GM23338 (cell line): ENCODE data around the gene CCDC102A. TPM values are rescaled to one million over a fixed set of nuclear protein-coding genes. Genes with fewer than 3 reads are reported as not detected.

Experiments used
- ATAC-seq: fragments of 200-7000 bp; cut with Tn5 transposase; 3 replicates; pipeline ENCODE4 v1.9.1; 2020
- DNase-seq: peaks from one replicate; pipeline ENCODE4 v3.0.0-alpha.2; 2015; ENCODE audit warnings: low spot score
- H2AFZ ChIP-seq: fragments of 200-600 bp; sonication (generic); 2 replicates; pipeline ENCODE4 v1.8.0; 2016; ENCODE audit warnings: antibody characterized with exemption, mild to moderate bottlenecking, moderate library complexity
- H3F3A ChIP-seq: fragments of 200-600 bp; sonication (generic); replicated peaks from 2 replicates; pipeline ENCODE4 v1.8.0; 2017; ENCODE audit warnings: antibody characterized with exemption, mixed run types, low read depth
- H3K27ac ChIP-seq: fragments of 200-600 bp; sonication (generic); 2 replicates; pipeline ENCODE4 v1.6.1; 2016; ENCODE audit warnings: low read depth
- H3K27me3 ChIP-seq: fragments of 200-600 bp; sonication (generic); 2 replicates; pipeline ENCODE4 v1.8.0; 2016; ENCODE audit warnings: mild to moderate bottlenecking, mixed run types, moderate library complexity; ENCODE audit not compliant: insufficient read depth
- H3K36me3 ChIP-seq: fragments of 200-600 bp; sonication (generic); 2 replicates; pipeline ENCODE4 v1.8.0; 2016; ENCODE audit warnings: mild to moderate bottlenecking; ENCODE audit not compliant: insufficient read depth
- H3K4me1 ChIP-seq: fragments of 200-600 bp; sonication (generic); 2 replicates; pipeline ENCODE4 v1.8.0; 2016; ENCODE audit warnings: mild to moderate bottlenecking, moderate library complexity; ENCODE audit not compliant: insufficient read depth
- H3K4me2 ChIP-seq: fragments of 200-600 bp; sonication (generic); 2 replicates; pipeline ENCODE4 v1.7.1; 2017; ENCODE audit warnings: mixed run types
- H3K4me3 ChIP-seq: fragments of 200-600 bp; sonication (generic); 2 replicates; pipeline ENCODE4 v1.6.1; 2016; ENCODE audit warnings: mixed run types
- H3K79me2 ChIP-seq: fragments of 200-600 bp; sonication (generic); replicated peaks from 2 replicates; pipeline ENCODE4 v1.8.0; 2017; ENCODE audit warnings: mild to moderate bottlenecking; ENCODE audit not compliant: insufficient read depth
- H3K9me2 ChIP-seq: fragments of 200-600 bp; sonication (generic); 2 replicates; pipeline ENCODE4 v1.8.0; 2017; ENCODE audit not compliant: insufficient read depth
- H4K20me1 ChIP-seq: fragments of 200-600 bp; sonication (generic); replicated peaks from 2 replicates; pipeline ENCODE4 v1.8.0; 2017; ENCODE audit warnings: mild to moderate bottlenecking; ENCODE audit not compliant: insufficient read depth
- H3K27ac Mint-ChIP-seq: 2 replicates; pipeline ENCODE4 v1.8.0; 2020; ENCODE audit warnings: inconsistent platforms, mild to moderate bottlenecking, moderate library complexity, mixed read lengths
- H3K27me3 Mint-ChIP-seq: 3 replicates; pipeline ENCODE4 v1.8.0; 2022; ENCODE audit warnings: low read depth, mild to moderate bottlenecking, moderate library complexity, mixed read lengths, inconsistent platforms; ENCODE audit not compliant: insufficient read depth, poor library complexity
- H3K36me3 Mint-ChIP-seq: 3 replicates; pipeline ENCODE4 v1.8.0; 2021; ENCODE audit warnings: low read depth, mild to moderate bottlenecking, inconsistent platforms, moderate library complexity, mixed read lengths
- H3K4me1 Mint-ChIP-seq: 3 replicates; pipeline ENCODE4 v1.8.0; 2020; ENCODE audit warnings: mild to moderate bottlenecking, inconsistent platforms, mixed read lengths
- H3K4me3 Mint-ChIP-seq: 3 replicates; pipeline ENCODE4 v1.8.0; 2021; ENCODE audit warnings: moderate library complexity, mild to moderate bottlenecking, inconsistent platforms, mixed read lengths
- H3K9me3 Mint-ChIP-seq: 3 replicates; pipeline ENCODE4 v1.8.0; 2020; ENCODE audit warnings: moderate library complexity, mild to moderate bottlenecking, inconsistent platforms, mixed read lengths
- CREB1 ChIP-seq: fragments of 250-450 bp; sonication (Bioruptor Pico); IDR thresholded peaks from 2 replicates; pipeline ENCODE4 v1.5.0; 2020; ENCODE audit warnings: low read depth, mild to moderate bottlenecking, moderate library complexity
- CTCF ChIP-seq, 2 experiments: fragments of 200-600 bp in 1 of 2; sonication (generic) in 1 of 2; conservative IDR thresholded peaks; 2 replicates each; pipeline versions ENCODE4 v1.5.1 to v1.6.1; 2016 to 2017; ENCODE audit warnings: antibody characterized with exemption in 2 of 2, low read depth in 2 of 2, mild to moderate bottlenecking in 2 of 2, moderate library complexity in 1 of 2
- ETS1 ChIP-seq: IDR thresholded peaks from 2 replicates; pipeline ENCODE4 v1.6.1; 2016; ENCODE audit warnings: antibody characterized with exemption
- EZH2 ChIP-seq: fragments of 200-600 bp; sonication (generic); IDR thresholded peaks from one replicate; pipeline ENCODE4 v1.8.0; 2017; ENCODE audit warnings: antibody characterized with exemption, mild to moderate bottlenecking, low read depth; ENCODE audit not compliant: unreplicated experiment
- JUNB ChIP-seq: IDR thresholded peaks from one replicate; pipeline ENCODE4 v1.6.1; 2016; ENCODE audit warnings: antibody characterized with exemption; ENCODE audit not compliant: unreplicated experiment
- NANOG ChIP-seq: IDR thresholded peaks from 2 replicates; pipeline ENCODE4 v1.6.1; 2016; ENCODE audit warnings: antibody characterized with exemption, borderline replicate concordance
- POLR2AphosphoS5 ChIP-seq: IDR thresholded peaks from 2 replicates; pipeline ENCODE4 v1.6.1; 2016; ENCODE audit warnings: antibody characterized with exemption, low read depth
- STAT1 ChIP-seq: IDR thresholded peaks from one replicate; pipeline ENCODE4 v1.6.1; 2016; ENCODE audit warnings: antibody characterized with exemption; ENCODE audit not compliant: unreplicated experiment
- ZNF114 ChIP-seq: fragments of 250-450 bp; sonication (Bioruptor Pico); IDR thresholded peaks from 2 replicates; pipeline ENCODE4 v1.5.0; 2020; ENCODE audit warnings: mild to moderate bottlenecking, moderate library complexity
- ZNF331 ChIP-seq: fragments of 250-450 bp; sonication (Bioruptor Pico); IDR thresholded peaks from 2 replicates; pipeline ENCODE4 v1.5.0; 2020; ENCODE audit warnings: low read depth, mild to moderate bottlenecking, moderate library complexity
- ZNF462 ChIP-seq: fragments of 250-450 bp; sonication (Bioruptor Pico); IDR thresholded peaks from 2 replicates; pipeline ENCODE4 v1.5.0; 2020; ENCODE audit warnings: mild to moderate bottlenecking, moderate library complexity
- polyA plus RNA-seq: library from polyadenylated mRNA; unstranded; fragments of >200 nt; fragmentation: Nextera tagmentation; extraction: Ambion mirVana; gene quantifications from 2 replicates; pipeline ENCODE4 v1.2.1, GENCODE V29; 2016
- total RNA-seq: library from RNA; depleted of rRNA; stranded (reverse); fragments of >200 nt; shearing (Covaris generic); gene quantifications from 2 replicates; pipeline ENCODE4 v1.2.3, GENCODE V29; 2014
- TF ChIP-seq, protein P1 (sequence below): IDR thresholded peaks from one replicate; pipeline ENCODE4 v1.6.1; 2018; ENCODE audit warnings: antibody characterized with exemption; ENCODE audit not compliant: unreplicated experiment

The CCDC102A gene
- total and polyA plus RNA-seq, 2 experiments from 2014 or later, result 2.0 to 5.2 TPM

GRCh38 chr16:57544124-57544653, 7.8 kb upstream of the CCDC102A start:
- Histone ChIP-seq H3K4me1 (no peaks in the 10 kb centered on the region), H3K27me3 (peaks cover 6% of the 10 kb centered on the region; the same call in 1 of the 2 replicates), H3F3A (no peaks in the 10 kb centered on the region), H2AFZ (no peak overlapping the region), H3K9me2 (no peaks in the 10 kb centered on the region), H3K4me3 (no peak overlapping the region), H3K4me2 (no peak overlapping the region), H3K36me3 (no peaks in the 10 kb centered on the region), H4K20me1 (no peaks in the 10 kb centered on the region; the same call in 1 of the 2 replicates), H3K79me2 (no peaks in the 10 kb centered on the region), H3K27ac (no peak overlapping the region)
- no peak overlapping the region for H3K27ac Mint-ChIP-seq
- H3K9me3 Mint-ChIP-seq, result no peaks in the 10 kb centered on the region
- DNase-seq (no peak), ATAC-seq (no peak)
- H3K4me3 Mint-ChIP-seq, result no peak overlapping the region
- no peaks in the 10 kb centered on the region for H3K36me3 Mint-ChIP-seq
- H3K4me1 Mint-ChIP-seq, result peaks cover 6% of the 10 kb centered on the region
- H3K27me3 Mint-ChIP-seq, result peaks cover 22% of the 10 kb centered on the region
- TF ChIP-seq CTCF (conservative IDR thresholded peaks at IDR 0.05; ENCODE audit: low read depth in 2 of 2) (no peak), JUNB (no peak), ZNF114 (CRISPR knock-in tag) (no peak), NANOG (no peak), ZNF331 (CRISPR knock-in tag) (no peak), CREB1 (CRISPR knock-in tag) (no peak), EZH2 (no peak), ZNF462 (no peak), STAT1 (no peak), POLR2AphosphoS5 (no peak), ETS1 (no peak)
- TF ChIP-seq, protein P1, sequence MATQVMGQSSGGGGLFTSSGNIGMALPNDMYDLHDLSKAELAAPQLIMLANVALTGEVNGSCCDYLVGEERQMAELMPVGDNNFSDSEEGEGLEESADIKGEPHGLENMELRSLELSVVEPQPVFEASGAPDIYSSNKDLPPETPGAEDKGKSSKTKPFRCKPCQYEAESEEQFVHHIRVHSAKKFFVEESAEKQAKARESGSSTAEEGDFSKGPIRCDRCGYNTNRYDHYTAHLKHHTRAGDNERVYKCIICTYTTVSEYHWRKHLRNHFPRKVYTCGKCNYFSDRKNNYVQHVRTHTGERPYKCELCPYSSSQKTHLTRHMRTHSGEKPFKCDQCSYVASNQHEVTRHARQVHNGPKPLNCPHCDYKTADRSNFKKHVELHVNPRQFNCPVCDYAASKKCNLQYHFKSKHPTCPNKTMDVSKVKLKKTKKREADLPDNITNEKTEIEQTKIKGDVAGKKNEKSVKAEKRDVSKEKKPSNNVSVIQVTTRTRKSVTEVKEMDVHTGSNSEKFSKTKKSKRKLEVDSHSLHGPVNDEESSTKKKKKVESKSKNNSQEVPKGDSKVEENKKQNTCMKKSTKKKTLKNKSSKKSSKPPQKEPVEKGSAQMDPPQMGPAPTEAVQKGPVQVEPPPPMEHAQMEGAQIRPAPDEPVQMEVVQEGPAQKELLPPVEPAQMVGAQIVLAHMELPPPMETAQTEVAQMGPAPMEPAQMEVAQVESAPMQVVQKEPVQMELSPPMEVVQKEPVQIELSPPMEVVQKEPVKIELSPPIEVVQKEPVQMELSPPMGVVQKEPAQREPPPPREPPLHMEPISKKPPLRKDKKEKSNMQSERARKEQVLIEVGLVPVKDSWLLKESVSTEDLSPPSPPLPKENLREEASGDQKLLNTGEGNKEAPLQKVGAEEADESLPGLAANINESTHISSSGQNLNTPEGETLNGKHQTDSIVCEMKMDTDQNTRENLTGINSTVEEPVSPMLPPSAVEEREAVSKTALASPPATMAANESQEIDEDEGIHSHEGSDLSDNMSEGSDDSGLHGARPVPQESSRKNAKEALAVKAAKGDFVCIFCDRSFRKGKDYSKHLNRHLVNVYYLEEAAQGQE, result no peak
